GM12801 (cell line): ENCODE measurements around the gene WDR73.

Experiments
- TF ChIP-seq, protein P1 (sequence below): IDR thresholded peaks from one replicate; pipeline ENCODE4 v1.5.1; 2011; ENCODE audit warnings: control low read depth; ENCODE audit not compliant: insufficient read length; ENCODE audit errors: extremely low read depth

Gene WDR73

DNA sequence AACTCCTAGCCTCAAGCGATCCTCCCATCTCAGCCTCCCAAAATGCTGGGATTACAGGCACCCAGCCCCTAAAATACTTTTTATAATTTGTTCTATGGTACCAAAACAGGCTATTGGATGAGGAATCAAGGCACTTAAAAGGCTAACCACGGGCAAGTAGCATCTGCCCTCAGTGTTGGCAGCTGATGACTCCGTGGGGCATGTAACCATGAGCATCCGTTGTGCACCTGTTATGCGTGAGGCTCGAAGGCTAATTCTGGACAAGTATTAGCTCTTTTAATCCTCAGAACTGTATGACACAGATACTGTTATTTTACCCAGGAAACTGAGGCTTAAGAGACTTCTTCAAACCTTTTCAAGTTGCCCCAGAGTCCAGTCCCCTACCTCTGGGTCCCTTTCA, 10.2 kb downstream of the WDR73 start:
- TF ChIP-seq, protein P1, sequence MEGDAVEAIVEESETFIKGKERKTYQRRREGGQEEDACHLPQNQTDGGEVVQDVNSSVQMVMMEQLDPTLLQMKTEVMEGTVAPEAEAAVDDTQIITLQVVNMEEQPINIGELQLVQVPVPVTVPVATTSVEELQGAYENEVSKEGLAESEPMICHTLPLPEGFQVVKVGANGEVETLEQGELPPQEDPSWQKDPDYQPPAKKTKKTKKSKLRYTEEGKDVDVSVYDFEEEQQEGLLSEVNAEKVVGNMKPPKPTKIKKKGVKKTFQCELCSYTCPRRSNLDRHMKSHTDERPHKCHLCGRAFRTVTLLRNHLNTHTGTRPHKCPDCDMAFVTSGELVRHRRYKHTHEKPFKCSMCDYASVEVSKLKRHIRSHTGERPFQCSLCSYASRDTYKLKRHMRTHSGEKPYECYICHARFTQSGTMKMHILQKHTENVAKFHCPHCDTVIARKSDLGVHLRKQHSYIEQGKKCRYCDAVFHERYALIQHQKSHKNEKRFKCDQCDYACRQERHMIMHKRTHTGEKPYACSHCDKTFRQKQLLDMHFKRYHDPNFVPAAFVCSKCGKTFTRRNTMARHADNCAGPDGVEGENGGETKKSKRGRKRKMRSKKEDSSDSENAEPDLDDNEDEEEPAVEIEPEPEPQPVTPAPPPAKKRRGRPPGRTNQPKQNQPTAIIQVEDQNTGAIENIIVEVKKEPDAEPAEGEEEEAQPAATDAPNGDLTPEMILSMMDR: no peak

DNA sequence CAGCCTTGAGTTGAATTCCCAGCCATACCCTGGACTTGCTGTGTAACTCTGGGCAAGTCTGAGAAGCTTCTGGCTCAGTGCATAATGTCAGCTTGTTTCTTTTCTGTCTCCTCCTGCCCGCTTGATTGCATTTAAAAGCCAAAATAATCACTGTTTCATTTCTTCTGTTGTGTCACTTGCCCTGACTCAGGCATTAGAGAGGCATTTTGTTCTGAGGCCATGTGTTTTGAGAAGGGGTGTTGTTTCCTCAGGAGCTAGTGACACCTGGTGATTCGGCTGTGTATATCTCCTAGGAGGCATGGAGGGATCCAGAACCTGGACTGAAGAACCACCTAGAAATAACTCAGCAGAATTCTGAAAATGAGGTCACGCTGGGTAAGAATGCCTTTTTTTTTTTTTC, 16.0 kb downstream of the WDR73 start:
- TF ChIP-seq, protein P1: no peak

GRCh38 chr15:84634228-84634837, 19.8 kb downstream of the WDR73 start:
- TF ChIP-seq, protein P1: no peak

DNA sequence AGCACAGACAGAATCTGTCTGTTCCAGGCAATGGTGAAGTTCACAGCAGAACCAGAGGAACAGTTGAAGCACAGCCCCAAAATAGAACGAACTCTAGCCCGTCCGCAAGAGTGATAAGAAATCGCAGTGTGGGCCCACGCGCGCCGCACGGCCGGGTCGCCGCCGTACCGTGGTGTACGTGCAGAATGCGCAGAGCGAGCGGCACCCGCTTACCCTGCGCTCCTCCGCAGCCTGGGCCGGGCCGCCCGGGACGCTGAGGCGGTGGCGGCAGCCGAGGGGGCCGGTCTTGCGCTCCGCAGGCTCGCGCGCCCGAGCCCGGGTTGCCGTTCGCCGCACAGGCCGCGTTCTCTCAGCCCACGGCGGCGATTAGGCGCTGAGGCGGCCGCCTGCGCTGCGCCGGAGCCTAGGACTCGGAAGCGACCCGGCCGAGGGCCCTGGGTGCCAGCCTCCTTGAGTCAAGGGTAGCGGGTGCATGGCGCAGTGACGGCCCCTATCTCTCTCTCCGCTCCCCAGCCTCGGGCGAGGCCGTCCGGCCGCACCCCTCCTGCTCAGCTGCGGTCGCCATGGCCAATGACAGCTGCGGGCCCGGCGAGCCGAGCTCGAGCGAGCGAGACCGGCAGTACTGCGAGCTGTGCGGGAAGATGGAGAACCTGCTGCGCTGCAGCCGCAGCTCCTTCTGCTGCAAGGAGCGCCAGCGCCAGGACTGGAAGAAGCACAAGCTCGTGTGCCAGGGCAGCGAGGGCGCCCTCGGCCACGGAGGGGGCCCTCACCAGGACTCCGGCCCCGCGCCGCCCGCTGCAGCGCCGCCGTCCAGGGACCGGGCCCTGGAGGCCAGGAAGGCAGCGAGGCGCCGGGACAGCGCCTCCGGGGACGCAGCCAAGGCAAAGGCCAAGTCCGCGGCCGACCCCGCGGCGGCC, 20.5 kb downstream of the WDR73 start:
- TF ChIP-seq, protein P1: no peak

DNA sequence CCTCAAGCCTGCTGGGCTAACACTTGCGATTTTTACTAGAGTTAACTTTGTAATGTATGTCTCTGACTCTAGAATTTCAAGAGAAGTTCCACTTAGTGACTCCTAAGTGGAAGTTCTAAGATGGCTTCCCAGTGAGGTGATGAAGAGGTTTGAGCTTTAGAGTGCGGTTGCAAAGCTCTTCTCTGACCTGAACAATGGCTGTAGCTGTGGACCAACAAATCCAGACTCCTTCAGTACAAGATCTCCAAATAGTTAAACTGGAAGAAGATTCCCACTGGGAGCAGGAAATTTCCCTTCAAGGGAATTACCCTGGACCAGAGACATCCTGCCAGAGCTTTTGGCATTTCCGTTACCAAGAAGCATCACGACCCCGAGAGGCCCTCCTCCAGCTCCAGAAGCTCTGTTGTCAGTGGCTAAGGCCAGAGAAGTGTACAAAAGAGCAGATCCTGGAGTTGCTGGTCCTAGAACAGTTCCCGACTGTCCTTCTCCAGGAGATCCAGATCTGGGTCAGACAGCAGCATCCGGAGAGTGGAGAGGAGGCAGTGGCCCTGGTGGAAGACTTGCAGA, 22.3 kb downstream of the WDR73 start:
- TF ChIP-seq, protein P1: no peak

DNA sequence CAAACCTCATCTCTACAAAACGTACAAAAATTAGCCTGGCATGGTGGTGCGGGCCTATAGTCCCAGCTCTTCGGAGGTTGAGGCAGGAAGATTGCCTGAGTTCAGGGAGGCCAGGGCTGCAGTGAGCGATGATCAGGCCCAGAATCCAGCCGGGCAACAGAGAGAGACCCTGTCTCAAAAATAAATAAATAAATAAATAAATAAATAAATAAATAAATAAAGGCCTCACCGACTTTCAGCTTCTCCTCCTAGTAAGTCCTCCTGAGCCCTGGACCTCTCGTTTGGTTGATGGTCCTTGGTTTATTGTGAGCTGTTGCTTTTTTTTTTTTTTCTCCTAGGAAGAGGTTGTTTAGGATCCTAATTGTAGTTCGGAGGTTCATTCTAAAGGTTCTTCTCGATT, 25.1 kb downstream of the WDR73 start:
- TF ChIP-seq, protein P1: no peak

DNA sequence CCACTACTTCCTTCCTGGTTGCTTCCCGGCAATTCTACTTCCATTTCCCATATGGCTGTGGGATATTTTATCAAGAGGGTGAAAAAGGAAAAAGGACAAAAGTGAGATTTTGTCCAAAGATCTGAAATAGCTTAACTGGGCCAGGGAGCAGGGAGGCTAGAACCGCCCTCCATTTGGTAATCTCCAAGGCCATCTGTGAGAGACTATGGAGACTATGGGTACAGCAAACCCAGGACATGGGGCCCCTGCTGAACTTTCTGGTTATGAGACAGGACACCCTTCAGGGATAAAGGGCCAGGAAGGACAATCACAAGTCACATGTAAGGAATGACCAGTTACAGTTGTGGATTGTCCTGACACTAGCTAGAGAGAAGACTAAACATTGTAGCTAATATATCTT, 29.0 kb downstream of the WDR73 start:
- TF ChIP-seq, protein P1: no peak
